Nephron progenitor cell (in vitro differentiated cells): ENCODE measurements around the gene CCDC88A.
"Not testable (repeated sequence)": the region's sequence is repeated elsewhere in the genome, so short reads cannot be mapped to it uniquely, and the experiment has no call there.

Source experiments
- DNase-seq: peaks from one replicate; pipeline ENCODE4 v3.0.0; 2021
- H3K27ac Mint-ChIP-seq: 2 replicates; pipeline ENCODE4 v1.8.0; 2021; ENCODE audit warnings: mild to moderate bottlenecking, moderate library complexity, mixed read lengths
- H3K27me3 Mint-ChIP-seq: 2 replicates; pipeline ENCODE4 v1.8.0; 2021; ENCODE audit warnings: mild to moderate bottlenecking, low read depth, mixed read lengths; ENCODE audit not compliant: poor library complexity
- H3K36me3 Mint-ChIP-seq: 2 replicates; pipeline ENCODE4 v1.8.0; 2021; ENCODE audit warnings: low read depth, mixed read lengths
- H3K4me1 Mint-ChIP-seq: 2 replicates; pipeline ENCODE4 v1.8.0; 2021; ENCODE audit warnings: mixed read lengths
- H3K4me3 Mint-ChIP-seq: 2 replicates; pipeline ENCODE4 v1.8.0; 2021; ENCODE audit warnings: mild to moderate bottlenecking, moderate library complexity, mixed read lengths
- H3K9me3 Mint-ChIP-seq: 2 replicates; pipeline ENCODE4 v1.8.0; 2021; ENCODE audit warnings: mild to moderate bottlenecking, moderate library complexity, mixed read lengths
- CTCF ChIP-seq: fragments of 200-600 bp; sonication (generic); IDR thresholded peaks from 2 replicates; pipeline ENCODE4 v1.5.0; 2021; ENCODE audit warnings: antibody characterized with exemption

The CCDC88A gene

GRCh38 chr2:55361465-55362189 lies 58.0 kb downstream of the CCDC88A start:
- Mint-ChIP-seq H3K9me3 (no peaks in the 10 kb centered on the region), H3K4me3 (no peak overlapping the region), H3K4me1 (no peaks in the 10 kb centered on the region), H3K27ac (peak overlapping the region; percentile 74), H3K36me3 (peaks cover 44% of the 10 kb centered on the region), H3K27me3 (no peaks in the 10 kb centered on the region)
- no peak for DNase-seq
- TF ChIP-seq CTCF, result no peak

GRCh38 chr2:55358451-55358850 lies 61.2 kb downstream of the CCDC88A start:
- Mint-ChIP-seq H3K27me3 (no peaks in the 10 kb centered on the region), H3K36me3 (peaks cover 69% of the 10 kb centered on the region), H3K9me3 (peaks cover 3% of the 10 kb centered on the region)

GRCh38 chr2:55357927-55358326 lies 61.7 kb downstream of the CCDC88A start:
- Mint-ChIP-seq H3K4me1 (no peaks in the 10 kb centered on the region), H3K4me3 (no peak overlapping the region), H3K36me3 (peaks cover 72% of the 10 kb centered on the region), H3K27ac (no peak overlapping the region), H3K27me3 (no peaks in the 10 kb centered on the region), H3K9me3 (peaks cover 6% of the 10 kb centered on the region)
- TF ChIP-seq CTCF, result no peak
- DNase-seq, result no peak

More at GRCh38 chr2:55358451-55358850, 61.2 kb downstream of the CCDC88A start:
- Mint-ChIP-seq H3K4me1 (no peaks in the 10 kb centered on the region), H3K27ac (peak overlapping the region; percentile 25), H3K4me3 (no peak overlapping the region)
- no peak for DNase-seq
- TF ChIP-seq CTCF, result no peak

- no peak overlapping the region for H3K4me3 Mint-ChIP-seq
These were observed 62.5 kb downstream of the CCDC88A start for GRCh38 chr2:55357164-55357563.

GRCh38 chr2:55356136-55356535 lies 63.5 kb downstream of the CCDC88A start:
- not testable (repeated sequence) for H3K27ac Mint-ChIP-seq, H3K4me3 Mint-ChIP-seq, DNase-seq, H3K27me3 Mint-ChIP-seq, H3K4me1 Mint-ChIP-seq
- Mint-ChIP-seq H3K36me3 (peaks cover 79% of the 10 kb centered on the region), H3K9me3 (peaks cover 19% of the 10 kb centered on the region)

More at GRCh38 chr2:55357164-55357563, 62.5 kb downstream of the CCDC88A start:
- TF ChIP-seq CTCF, result no peak
- no peak for DNase-seq
- H3K27ac Mint-ChIP-seq, result no peak overlapping the region
- H3K27me3 Mint-ChIP-seq, result no peaks in the 10 kb centered on the region
- peaks cover 10% of the 10 kb centered on the region for H3K9me3 Mint-ChIP-seq
- peaks cover 78% of the 10 kb centered on the region for H3K36me3 Mint-ChIP-seq
- H3K4me1 Mint-ChIP-seq, result no peaks in the 10 kb centered on the region

GRCh38 chr2:55355451-55355850 lies 64.2 kb downstream of the CCDC88A start:
- no peak for TF ChIP-seq CTCF
- DNase-seq, result no peak
- Mint-ChIP-seq H3K4me1 (no peaks in the 10 kb centered on the region), H3K27ac (no peak overlapping the region), H3K4me3 (no peak overlapping the region), H3K36me3 (peaks cover 79% of the 10 kb centered on the region), H3K9me3 (peaks cover 19% of the 10 kb centered on the region), H3K27me3 (no peaks in the 10 kb centered on the region)
